Mesendoderm (in vitro differentiated cells): Measurements from ENCODE around the gene PCK1.

ENCODE experiments used
- DNase-seq: peaks from one replicate; pipeline ENCODE4 v3.0.0; 2013
- H2AK5ac ChIP-seq: 2 replicates; pipeline ENCODE4 v1.6.1; 2013; ENCODE audit warnings: low read length, inconsistent platforms
- H2BK120ac ChIP-seq: 2 replicates; pipeline ENCODE4 v1.6.1; 2013; ENCODE audit warnings: low read depth, mild to moderate bottlenecking, low read length, moderate library complexity, mixed read lengths
- H2BK15ac ChIP-seq: replicated peaks from 2 replicates; pipeline ENCODE4 v1.6.1; 2013; ENCODE audit warnings: low read depth, mild to moderate bottlenecking, moderate library complexity
- H2BK5ac ChIP-seq: 2 replicates; pipeline ENCODE4 v1.6.1; 2013; ENCODE audit warnings: low read length, inconsistent platforms
- H3K18ac ChIP-seq: 2 replicates; pipeline ENCODE4 v1.6.1; 2013; ENCODE audit warnings: mild to moderate bottlenecking, low read length, mixed read lengths
- H3K23ac ChIP-seq: one replicate; pipeline ENCODE4 v1.6.1; 2013; ENCODE audit warnings: low read length
- H3K27ac ChIP-seq: 2 replicates; pipeline ENCODE4 v1.5.1; 2013; ENCODE audit warnings: low read depth, mild to moderate bottlenecking, inconsistent platforms, low read length, moderate library complexity
- H3K27me3 ChIP-seq: 2 replicates; pipeline ENCODE4 v1.6.1; 2013; ENCODE audit warnings: low read length, control low read depth, mild to moderate bottlenecking, inconsistent platforms; ENCODE audit not compliant: insufficient read depth, poor library complexity
- H3K36me3 ChIP-seq: 2 replicates; pipeline ENCODE4 v1.6.1; 2013; ENCODE audit warnings: low read length, inconsistent platforms; ENCODE audit not compliant: control insufficient read depth, insufficient read depth
- H3K4ac ChIP-seq: one replicate; pipeline ENCODE4 v1.6.1; 2013; ENCODE audit warnings: low read depth, mild to moderate bottlenecking, low read length, moderate library complexity
- H3K4me1 ChIP-seq: 2 replicates; pipeline ENCODE4 v1.6.1; 2013; ENCODE audit warnings: low read depth, low read length, inconsistent platforms; ENCODE audit not compliant: control insufficient read depth
- H3K4me2 ChIP-seq: 2 replicates; pipeline ENCODE4 v1.6.1; 2013; ENCODE audit warnings: low read length
- H3K4me3 ChIP-seq: 2 replicates; pipeline ENCODE4 v1.5.1; 2013; ENCODE audit warnings: mild to moderate bottlenecking, low read length
- H3K56ac ChIP-seq: one replicate; pipeline ENCODE4 v1.6.1; 2013; ENCODE audit warnings: low read length
- H3K79me1 ChIP-seq: 2 replicates; pipeline ENCODE4 v1.6.1; 2013; ENCODE audit warnings: low read length, inconsistent platforms
- H3K79me2 ChIP-seq: 2 replicates; pipeline ENCODE4 v1.6.1; 2013; ENCODE audit warnings: mild to moderate bottlenecking, low read length; ENCODE audit not compliant: control insufficient read depth, insufficient read depth
- H3K9ac ChIP-seq: 2 replicates; pipeline ENCODE4 v1.6.1; 2013; ENCODE audit warnings: low read length, inconsistent platforms
- H4K5ac ChIP-seq: one replicate; pipeline ENCODE4 v1.6.1; 2013; ENCODE audit warnings: low read length
- H4K8ac ChIP-seq: one replicate; pipeline ENCODE4 v1.6.1; 2013; ENCODE audit warnings: low read depth, mild to moderate bottlenecking, control low read depth, low read length, moderate library complexity
- WGBS: extraction: QIAGEN DNeasy Blood & Tissue Kit; methylation state at CpG from one replicate; pipeline ENCODE4 v1.1.7; 2013; ENCODE audit warnings: low lambda C conversion rate, missing lambda C conversion rate; ENCODE audit not compliant: insufficient coverage; ENCODE audit errors: extremely low coverage; 5-methylcytosine and 5-hydroxymethylcytosine counted together

The PCK1 gene

DNA sequence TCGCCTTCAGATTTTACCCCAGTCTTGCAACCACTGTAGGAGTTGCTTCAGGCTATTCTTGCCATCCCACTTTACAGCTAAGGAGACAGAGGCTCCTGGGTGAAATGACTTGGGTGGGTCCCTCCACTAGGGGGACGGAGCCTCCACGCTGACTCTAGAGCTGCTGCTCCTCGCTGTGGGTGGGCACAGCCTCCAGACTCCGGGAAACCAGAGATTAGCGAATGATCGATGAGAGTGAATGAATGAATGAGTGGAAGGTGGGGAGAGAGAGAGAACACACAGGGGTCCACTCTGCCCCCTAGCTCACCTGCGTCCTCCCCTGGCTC lies 48.9 kb downstream of the PCK1 start:
- Histone ChIP-seq H3K27ac (no peak overlapping the region), H3K4ac (no peak overlapping the region)

DNA sequence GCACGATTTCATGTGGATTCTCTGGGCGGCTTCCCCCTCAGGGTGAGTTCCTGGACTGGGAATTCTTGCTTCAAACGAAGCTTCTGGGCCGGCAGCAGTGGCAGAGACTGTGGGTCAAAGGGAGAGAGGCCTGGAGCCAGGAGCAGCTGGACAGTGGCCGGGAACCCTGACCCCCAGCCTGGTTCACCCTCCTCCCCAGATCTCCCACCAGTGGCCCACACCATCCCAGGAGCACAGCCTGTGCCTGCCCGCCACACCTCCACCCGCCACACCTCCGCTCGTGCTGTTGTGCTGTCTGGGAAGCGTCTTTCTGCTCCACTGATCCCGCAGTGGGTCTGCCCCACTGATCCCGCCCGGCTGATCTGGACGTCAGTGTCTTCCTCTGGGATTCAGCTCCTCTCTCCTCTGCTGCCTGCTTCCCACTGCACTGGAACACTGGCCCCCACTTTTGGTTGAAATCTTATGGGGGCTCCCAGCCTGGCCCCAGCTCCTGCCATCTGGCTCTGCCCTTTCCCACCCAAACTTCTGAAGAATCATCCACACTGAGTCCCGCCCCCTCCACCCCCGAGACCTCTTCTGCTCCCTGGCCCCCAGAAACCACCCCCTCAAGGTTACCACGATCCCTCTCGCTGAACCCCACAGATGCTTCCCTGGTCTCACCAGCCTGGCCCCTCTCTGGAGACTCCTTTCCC lies 49.5 kb downstream of the PCK1 start:
- H3K56ac ChIP-seq = no peak overlapping the region
- no peak overlapping the region for H3K4me2 ChIP-seq
- no peaks in the 10 kb centered on the region for H3K79me2 ChIP-seq
- H2BK5ac ChIP-seq = no peak overlapping the region
- no peaks in the 10 kb centered on the region for H3K4me1 ChIP-seq
- H4K5ac ChIP-seq = no peak overlapping the region
- no peak overlapping the region for H2BK15ac ChIP-seq
- no peak overlapping the region for H3K4me3 ChIP-seq
- WGBS = no CpG with 5 or more reads among the region's 18 CpGs
- H4K8ac ChIP-seq = no peak overlapping the region
- no peak overlapping the region for H3K18ac ChIP-seq
- no peak for DNase-seq
- H3K27me3 ChIP-seq = no peaks in the 10 kb centered on the region
- H3K36me3 ChIP-seq = no peaks in the 10 kb centered on the region
- no peaks in the 10 kb centered on the region for H3K79me1 ChIP-seq
- no peak overlapping the region for H2BK120ac ChIP-seq
- H2AK5ac ChIP-seq = no peak overlapping the region
- no peak overlapping the region for H3K23ac ChIP-seq
- no peak overlapping the region for H3K4ac ChIP-seq
- H3K9ac ChIP-seq = no peak overlapping the region
- H3K27ac ChIP-seq = no peak overlapping the region

More for the DNA sequence above, 48.9 kb downstream of the PCK1 start:
- Histone ChIP-seq H3K56ac (no peak overlapping the region), H4K5ac (no peak overlapping the region), H3K27me3 (no peaks in the 10 kb centered on the region), H4K8ac (no peak overlapping the region), H3K23ac (no peak overlapping the region), H3K18ac (no peak overlapping the region), H3K4me3 (no peak overlapping the region), H3K4me1 (no peaks in the 10 kb centered on the region), H2BK5ac (no peak overlapping the region), H2BK120ac (no peak overlapping the region), H3K79me1 (no peaks in the 10 kb centered on the region), H3K79me2 (no peaks in the 10 kb centered on the region), H2BK15ac (no peak overlapping the region), H3K36me3 (no peaks in the 10 kb centered on the region), H3K9ac (no peak overlapping the region), H2AK5ac (no peak overlapping the region), H3K4me2 (no peak overlapping the region)
- no CpG with 5 or more reads among the region's 8 CpGs for WGBS
- no peak for DNase-seq

DNA sequence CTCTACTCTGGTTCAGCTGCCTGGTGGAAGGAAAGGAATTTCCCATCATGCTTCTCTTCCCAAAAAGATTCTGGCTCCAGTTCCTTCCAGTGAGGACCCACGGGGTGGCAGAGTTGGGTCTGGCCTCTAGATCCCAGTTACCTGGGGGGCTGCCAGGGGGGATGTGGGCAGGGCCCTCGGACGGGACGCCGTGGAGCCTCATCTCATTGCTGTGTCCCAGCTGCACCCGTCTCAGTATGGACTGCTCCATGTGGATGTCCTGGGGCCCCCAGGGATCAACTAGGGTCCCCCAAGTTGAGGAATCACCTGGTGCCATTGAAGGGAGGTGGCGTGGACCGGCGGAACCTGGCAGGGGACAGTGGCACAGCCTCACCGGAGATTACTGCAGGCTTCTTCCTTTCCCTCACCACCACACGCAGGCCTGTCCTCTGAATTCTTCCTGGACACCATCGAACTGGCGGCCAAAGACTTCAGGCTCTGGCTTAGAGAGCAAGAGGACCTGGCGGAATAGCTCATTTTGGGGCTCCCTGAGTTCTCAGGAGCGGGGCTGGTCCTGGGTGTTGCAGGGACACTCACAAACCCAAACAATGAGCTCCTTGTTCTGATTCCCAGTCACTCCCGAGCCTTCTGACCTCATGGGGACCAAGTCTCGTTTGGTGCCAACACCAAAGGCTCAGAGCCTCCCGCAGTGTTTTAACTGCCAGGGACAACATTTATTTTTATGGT lies 50.8 kb downstream of the PCK1 start:
- H3K56ac ChIP-seq = no peak overlapping the region
- H2BK120ac ChIP-seq = no peak overlapping the region
- no peak overlapping the region for H4K8ac ChIP-seq
- H4K5ac ChIP-seq = no peak overlapping the region
- H3K23ac ChIP-seq = no peak overlapping the region
- H3K79me2 ChIP-seq = no peaks in the 10 kb centered on the region
- no peaks in the 10 kb centered on the region for H3K36me3 ChIP-seq
- H2BK15ac ChIP-seq = no peak overlapping the region
- H3K27ac ChIP-seq = no peak overlapping the region
- no peak overlapping the region for H3K18ac ChIP-seq
- H3K4ac ChIP-seq = no peak overlapping the region
- no peak overlapping the region for H3K9ac ChIP-seq
- H3K79me1 ChIP-seq = no peaks in the 10 kb centered on the region
- H2AK5ac ChIP-seq = no peak overlapping the region
- no peak overlapping the region for H2BK5ac ChIP-seq
- no peak overlapping the region for H3K4me2 ChIP-seq
- H3K4me1 ChIP-seq = no peaks in the 10 kb centered on the region
- no peak for DNase-seq
- no CpG with 5 or more reads among the region's 18 CpGs for WGBS
- H3K27me3 ChIP-seq = no peaks in the 10 kb centered on the region
- H3K4me3 ChIP-seq = no peak overlapping the region

DNA sequence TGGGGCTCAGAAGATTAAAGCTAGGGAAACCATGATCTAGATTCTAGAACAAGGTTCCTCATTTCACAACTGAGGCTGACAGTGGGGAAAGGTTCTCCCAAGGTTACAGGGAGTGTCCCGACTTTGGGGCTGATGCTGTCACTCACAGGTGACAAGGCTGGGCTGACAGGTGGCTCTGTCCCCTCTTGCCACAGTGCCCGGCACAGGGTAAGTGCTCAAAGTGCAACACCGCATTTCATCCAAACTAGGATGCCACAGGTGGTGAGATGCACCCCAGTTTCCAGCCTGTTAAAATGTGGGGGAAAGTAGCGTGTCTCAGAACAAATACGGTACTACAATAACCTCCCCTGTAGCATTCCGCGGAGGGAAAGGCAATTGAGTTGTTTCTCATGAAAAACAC lies 51.5 kb downstream of the PCK1 start:
- H3K18ac ChIP-seq = no peak overlapping the region
- no peak overlapping the region for H2BK120ac ChIP-seq
- no peak for DNase-seq
- H3K4ac ChIP-seq = no peak overlapping the region
- H3K56ac ChIP-seq = no peak overlapping the region
- no peak overlapping the region for H4K5ac ChIP-seq
- H2BK15ac ChIP-seq = no peak overlapping the region
- H3K79me1 ChIP-seq = no peaks in the 10 kb centered on the region
- no peaks in the 10 kb centered on the region for H3K79me2 ChIP-seq
- no peaks in the 10 kb centered on the region for H3K4me1 ChIP-seq
- H2BK5ac ChIP-seq = no peak overlapping the region
- H3K4me3 ChIP-seq = no peak overlapping the region
- no peak overlapping the region for H3K4me2 ChIP-seq
- H3K36me3 ChIP-seq = no peaks in the 10 kb centered on the region
- no peak overlapping the region for H4K8ac ChIP-seq
- WGBS = no CpG with 5 or more reads among the region's 7 CpGs
- H3K9ac ChIP-seq = no peak overlapping the region
- no peaks in the 10 kb centered on the region for H3K27me3 ChIP-seq
- H2AK5ac ChIP-seq = no peak overlapping the region
- no peak overlapping the region for H3K23ac ChIP-seq
- no peak overlapping the region for H3K27ac ChIP-seq

DNA sequence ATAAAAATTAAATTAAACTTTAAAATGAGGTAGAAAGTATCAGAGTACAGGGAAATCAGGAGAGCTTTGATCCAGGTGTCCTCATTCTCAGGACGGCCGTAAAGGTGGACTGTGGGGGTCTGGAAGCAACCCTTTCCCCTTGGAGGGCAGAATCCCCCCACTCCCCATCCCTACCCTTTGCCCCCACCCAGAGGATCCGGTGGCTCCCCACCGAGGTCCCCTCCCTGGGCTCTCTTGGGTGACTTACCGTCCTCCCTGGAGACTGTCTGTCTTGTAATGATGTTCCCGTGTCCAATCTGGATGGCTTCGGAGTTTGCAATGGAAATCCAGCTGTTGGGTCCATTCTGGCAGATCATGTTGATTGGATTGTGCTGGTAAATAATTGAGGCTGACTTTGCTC lies 52.0 kb downstream of the PCK1 start:
- Histone ChIP-seq H2BK15ac (no peak overlapping the region), H2AK5ac (no peak overlapping the region), H3K27ac (no peak overlapping the region), H3K4me2 (no peak overlapping the region), H3K4me3 (no peak overlapping the region), H3K79me2 (no peaks in the 10 kb centered on the region), H3K4ac (no peak overlapping the region), H3K4me1 (no peaks in the 10 kb centered on the region), H3K56ac (no peak overlapping the region), H4K8ac (no peak overlapping the region), H3K79me1 (no peaks in the 10 kb centered on the region), H3K27me3 (no peaks in the 10 kb centered on the region), H4K5ac (no peak overlapping the region), H3K18ac (no peak overlapping the region), H2BK5ac (no peak overlapping the region), H2BK120ac (no peak overlapping the region), H3K36me3 (no peaks in the 10 kb centered on the region), H3K23ac (no peak overlapping the region), H3K9ac (no peak overlapping the region)
- DNase-seq = no peak
- no CpG with 5 or more reads among the region's 7 CpGs for WGBS
